ENCODE measurements around the gene NOPCHAP1.
"Not testable (repeated sequence)": the region's sequence is repeated elsewhere in the genome, so short reads cannot be mapped to it uniquely, and the experiment has no call there.

NOPCHAP1 gene

DNA sequence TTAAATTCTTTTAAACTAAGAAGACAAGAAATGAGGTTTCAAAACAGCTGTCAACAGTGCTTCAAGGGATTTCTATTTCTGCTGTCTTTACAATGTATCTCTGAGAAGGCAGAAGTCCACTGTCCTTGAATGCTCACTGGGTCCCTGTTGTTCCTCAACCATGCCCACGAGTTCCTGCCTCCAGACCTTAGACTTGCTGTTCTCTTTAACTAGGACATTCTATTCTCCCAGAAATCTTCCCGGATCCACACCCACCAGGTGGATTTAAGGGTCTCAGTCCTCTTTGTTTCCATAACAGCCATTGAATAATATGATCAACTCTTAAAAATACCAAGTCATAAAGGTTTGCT is 21.3 kb upstream of the NOPCHAP1 start:
- no peak for DNase-seq (ENCODE audit: low read depth)

DNA sequence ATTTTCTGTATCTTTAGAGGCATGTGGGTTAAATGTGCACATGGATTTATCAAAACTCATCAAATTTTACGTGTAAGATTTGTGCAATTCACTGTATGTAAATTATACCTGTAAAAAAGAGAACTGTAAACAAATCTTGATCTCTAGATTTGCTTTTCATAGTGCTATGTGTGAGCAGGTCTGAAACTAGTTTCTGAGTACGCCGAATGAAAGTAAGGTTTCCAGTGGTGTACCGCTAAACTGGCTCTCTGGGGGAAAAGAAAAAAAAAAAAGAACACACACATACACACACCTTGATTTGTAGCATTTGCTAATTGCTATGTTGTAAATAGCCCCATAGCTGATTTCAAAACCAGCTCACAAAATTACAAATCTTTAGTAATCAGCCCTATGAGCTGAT is 19.4 kb upstream of the NOPCHAP1 start:
- DNase-seq (ENCODE audit: low read depth) = no peak

DNA sequence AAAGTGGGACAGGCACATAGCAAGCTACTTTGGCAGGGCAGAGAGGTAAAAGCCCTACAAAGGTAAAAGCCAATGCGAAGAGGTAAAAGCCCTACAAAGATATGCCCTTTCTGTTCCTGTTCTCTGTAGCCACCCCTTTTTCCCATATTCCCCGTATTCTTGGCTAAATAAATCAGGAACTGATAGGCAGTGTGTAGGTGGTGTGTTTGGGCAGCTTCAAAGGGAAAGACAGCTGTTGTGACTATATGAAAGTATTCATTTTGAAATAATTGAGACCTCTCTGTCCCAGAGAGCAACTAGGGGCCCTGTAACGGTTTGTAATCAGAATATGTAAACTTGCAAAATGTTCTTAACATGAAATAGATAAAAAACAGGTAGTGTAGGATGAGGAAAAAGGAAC is 16.8 kb upstream of the NOPCHAP1 start:
- no peak for DNase-seq (ENCODE audit: low read depth)

DNA sequence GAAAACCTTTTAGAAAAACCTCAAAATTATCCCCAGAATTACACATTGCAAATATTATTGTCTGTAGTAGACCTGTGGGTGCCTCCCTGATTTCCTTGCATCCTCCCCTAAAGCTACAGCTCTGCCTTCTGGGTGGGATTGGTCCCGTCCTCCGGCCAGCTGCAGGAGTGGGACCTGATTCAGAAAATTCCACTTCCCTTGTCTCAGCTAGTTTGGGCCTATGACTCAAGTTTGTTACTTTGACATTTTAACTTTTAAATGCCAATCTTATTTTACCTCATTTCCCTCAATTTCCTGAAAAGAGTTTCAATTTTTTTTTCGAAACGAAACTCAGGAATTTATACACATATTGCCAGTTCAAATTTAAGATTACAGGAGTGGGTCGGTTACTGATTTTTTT is 14.8 kb upstream of the NOPCHAP1 start:
- DNase-seq (ENCODE audit: low read depth) = peak; percentile 19

DNA sequence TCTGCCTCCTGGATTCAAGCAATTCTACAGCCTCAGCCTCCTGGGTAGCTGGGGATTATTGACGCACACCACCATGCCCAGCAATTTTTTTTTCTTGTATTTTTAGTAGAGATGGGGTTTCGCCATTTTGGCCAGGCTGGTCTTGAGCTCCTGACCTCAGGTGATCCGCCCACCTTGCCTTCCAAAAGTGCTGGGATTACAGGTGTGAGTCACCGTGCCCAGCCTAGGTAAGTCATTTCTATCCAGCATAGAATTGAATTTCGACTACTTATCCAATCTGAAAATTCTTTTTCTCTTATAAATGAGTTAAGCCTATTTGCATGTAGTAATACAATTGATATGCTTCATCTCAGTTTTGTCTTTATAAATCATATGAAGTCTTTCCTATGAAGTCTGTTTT is 12.9 kb upstream of the NOPCHAP1 start:
- no peak for DNase-seq (ENCODE audit: low read depth)

DNA sequence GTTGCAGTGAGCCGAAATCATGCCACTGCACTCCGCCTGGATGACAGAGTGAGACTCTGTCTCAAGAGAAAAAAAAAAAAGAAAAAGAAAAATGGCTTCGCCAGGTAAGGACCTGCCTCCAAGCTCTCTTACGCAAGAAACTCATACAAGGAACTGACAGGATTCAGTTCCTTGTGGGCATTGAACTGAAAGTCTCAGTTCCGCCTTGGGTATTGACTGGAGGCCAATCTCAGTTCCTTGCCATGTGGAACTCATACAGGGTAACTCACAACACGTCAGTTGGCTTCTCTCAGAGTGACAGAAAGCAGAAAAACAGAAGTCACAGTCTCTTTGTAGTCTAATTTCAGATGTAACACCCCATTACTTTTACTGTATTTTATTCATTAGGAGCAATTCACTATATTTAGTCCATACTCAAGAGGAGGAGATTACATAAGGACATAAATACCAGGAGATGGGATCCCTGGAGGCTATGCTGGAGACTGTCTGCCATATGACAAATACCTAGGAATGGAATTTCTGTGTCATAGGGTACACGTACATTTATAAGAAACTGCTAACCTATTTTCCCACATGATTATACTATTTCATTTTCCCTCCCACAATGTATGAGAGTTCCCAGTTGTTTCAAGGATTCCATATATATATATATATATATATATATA is 11.4 kb upstream of the NOPCHAP1 start:
- DNase-seq (ENCODE audit: low read depth) = peak; percentile 89

DNA sequence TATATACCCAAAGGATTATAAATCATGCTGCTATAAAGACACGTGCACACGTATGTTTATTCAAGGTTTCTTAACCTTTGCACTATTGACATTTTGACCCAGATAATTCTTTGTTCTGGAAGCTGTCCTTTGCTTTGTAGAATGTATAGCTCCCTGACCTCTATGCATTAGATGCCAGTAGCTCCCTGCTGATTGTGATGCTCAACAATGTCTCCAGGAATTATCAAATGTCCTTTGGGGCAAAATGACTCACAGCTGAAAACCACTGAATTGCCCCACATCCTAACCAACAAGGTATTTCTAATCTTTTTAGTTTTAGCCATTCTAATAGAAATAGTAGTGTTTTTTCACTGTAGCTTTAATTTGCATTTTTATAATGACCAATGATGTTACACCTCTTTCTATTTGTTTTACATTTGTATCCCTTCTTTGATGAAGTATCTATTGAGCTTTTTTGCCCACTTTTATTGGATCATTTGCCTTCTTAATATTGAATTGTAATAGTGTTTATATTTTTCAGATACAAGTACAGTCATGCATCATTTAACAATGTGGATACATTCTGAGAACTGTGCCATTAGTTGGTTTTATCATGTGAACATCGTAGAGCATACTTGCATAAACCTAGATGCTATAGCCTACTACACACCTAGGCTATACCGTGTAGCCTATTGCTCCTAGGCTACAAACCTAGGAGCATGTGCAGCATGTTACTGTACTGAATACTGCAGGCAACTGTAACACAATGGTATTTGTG is 10.4 kb upstream of the NOPCHAP1 start:
- peak; percentile 78 for DNase-seq (ENCODE audit: low read depth)

DNA sequence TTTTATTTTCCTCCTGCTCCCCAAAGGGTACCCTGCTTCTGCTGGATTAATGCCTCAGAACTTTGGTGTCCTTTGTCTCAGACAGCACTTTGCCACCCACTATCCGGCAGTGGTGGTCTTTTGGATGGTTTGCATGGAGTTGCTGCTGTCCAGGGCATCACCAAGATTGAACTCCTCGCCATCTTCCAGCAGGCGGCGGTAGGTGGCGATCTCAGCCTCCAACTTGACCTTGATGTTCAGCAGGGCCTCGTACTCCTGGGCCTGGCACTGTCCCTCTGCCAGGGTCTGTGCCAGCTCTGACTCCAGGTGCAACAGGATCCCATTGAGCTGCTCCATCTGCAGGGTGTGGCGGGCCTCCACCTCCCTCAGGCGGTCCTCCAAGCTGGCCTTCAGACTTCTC is 9.4 kb upstream of the NOPCHAP1 start:
- no peak for DNase-seq (ENCODE audit: low read depth)

DNA sequence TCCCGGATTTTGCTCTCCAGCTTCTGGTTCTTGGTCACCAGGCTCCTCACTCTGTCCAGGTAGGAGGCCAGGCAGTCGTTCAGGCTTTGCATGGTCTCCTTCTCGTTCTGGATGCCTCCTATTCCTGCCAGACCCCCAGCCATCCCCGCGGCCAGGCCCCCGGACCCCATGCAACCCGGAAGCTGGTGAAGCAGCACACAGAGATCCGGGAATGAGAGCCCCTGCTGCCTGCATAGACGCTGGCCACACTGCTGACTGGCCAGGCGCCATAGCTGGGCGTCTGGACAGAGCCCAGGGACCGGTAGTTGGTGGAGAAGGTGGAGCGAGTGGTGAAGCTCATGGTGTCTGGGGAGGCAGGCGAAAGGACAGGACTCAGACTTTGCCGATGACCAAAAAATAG is 8.4 kb upstream of the NOPCHAP1 start:
- DNase-seq (ENCODE audit: low read depth) = not testable (repeated sequence)

DNA sequence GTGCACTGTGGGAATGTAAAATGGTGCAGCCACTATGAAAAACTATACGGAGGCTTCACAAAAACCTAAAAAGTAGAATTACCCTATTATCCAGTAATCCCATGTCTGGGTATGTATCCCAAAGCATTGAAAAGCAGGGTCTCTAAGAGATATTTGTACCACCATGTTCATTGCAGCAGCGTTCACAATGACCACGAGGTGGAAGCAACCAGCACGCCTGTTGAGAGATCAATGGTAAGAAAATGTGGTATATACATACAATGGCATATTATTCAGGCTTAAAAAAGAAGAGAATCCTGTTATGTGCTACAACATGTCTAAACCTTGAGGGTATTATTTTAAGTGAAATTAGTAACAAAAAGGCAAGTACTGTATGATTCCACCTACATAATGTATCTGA is 910 bp upstream of the NOPCHAP1 start:
- DNase-seq (ENCODE audit: low read depth) = no peak

DNA sequence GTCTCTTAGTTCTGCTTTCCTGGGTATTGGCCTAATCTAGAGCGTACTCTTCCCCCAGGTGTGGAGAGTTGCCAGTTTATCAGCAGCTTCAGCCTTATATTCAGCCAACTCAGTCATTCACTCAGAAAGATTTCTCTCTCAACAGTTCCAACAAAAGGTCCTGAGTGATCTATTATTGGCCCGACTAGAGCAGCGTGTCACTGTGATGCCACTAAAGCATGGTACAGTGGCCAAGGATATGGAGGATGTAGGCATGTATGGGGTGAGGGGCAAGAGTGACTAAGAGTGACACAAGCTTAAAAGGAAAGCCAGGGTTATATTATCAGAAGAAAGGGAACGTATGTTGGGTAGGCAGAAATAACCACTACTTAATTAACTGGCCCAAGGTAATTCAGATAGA is 4.8 kb downstream of the NOPCHAP1 start:
- DNase-seq (ENCODE audit: low read depth) = no peak

DNA sequence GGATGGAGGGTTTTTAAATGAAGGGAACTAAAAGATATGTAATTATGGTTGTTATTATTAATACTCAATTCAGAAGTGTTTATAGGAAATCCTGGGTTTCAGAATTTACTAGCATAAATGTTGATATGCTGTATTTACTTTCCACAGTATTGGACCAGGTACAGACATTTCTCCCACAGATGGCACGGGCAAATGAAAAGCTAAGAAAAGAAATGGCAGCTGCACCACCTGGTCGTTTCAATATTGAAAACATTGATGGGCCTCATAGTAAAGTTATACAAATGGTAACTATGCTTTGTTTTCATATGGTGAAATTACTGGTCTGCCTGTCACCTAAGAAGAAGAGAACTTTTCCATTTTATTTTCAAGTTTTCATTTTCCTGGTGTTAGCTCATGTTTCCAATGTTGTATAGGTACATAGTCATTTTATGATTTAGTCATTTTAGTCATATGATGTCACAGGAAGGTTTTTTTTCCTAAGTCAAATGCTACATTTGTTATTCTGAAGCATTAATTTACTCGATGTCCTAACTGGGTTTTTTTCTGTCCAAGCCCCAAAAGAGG is 5.5 kb downstream of the NOPCHAP1 start:
- DNase-seq (ENCODE audit: low read depth) = no peak

DNA sequence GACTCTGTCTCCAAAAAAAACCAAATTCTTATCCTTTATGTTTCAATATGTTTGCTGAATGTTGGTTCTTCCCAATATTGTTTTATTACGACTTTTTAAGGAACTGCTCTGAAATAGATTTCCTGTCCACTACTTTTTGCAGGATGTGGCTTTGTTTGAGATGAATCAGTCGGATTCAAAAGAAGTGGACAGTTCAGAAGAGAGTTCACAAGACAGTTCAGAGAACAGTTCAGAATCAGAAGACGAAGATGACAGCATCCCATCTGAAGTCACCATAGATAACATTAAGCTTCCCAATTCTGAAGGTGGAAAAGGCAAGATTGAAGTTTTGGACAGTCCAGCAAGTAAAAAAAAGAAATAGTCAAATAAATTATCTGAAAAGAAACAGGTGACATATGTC is 8.2 kb downstream of the NOPCHAP1 start:
- DNase-seq (ENCODE audit: low read depth) = no peak

DNA sequence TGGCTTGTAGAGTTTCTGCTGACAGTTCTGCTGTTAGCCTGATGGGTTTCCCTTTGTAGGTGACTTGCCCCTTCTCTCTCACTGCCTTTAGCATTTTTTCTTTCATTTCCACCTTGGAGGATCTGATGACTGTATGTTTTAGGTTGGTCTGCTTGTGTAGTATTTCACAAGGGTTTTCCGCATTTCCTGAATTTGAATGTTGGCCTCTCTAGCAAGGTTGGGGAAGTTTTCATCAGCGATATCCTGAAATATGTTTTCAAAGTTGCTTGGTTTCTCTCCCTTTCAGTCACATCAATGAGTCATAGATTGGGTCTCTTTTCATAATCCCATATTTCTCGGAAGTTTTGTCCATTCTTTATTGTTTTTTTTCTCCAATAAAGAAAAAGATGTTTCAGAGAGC is 11.4 kb downstream of the NOPCHAP1 start:
- DNase-seq (ENCODE audit: low read depth) = no peak

DNA sequence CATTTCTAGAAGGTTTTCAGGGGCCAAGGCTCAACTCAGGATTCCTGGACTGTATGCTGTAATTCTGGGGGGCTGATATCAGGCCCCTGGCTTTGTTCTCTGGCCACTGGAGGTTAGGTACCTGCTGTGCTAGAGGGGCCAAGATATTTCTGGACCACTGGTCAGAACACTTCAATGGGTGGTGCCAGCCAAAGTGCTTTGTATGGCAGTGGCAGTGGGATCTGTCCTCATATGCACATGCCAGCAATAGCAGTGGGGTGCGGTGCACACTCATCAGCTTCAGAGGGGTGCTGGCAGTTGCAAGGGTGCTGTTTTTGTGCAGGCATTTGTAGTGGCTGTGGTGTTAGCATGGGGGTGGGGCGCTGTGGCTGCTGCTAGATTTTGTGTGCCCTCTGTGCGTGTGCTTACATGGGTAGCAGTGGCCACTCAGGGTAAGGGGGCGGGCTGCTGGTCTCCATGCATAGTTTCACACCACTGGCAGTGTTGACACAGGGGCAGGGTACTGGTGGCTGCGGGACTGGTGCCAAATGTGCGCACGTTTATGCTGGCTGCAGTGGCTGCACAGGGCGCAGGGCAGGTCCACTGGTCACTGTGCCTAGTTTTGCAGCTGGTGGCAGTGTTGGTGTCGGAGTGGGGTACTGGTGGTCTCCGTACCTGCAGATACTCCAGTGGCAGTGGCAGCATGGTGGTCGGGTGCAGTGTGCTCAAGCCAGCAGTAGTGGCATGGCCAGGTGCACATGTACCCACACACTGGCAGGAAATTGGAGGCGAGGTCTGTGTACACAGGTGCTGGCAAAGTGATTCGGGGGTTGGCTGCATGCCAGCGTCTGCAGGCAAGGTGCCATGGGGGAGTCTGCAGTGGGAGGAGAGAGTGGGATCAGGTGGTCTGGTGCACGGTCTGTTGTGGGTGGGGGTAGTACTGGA is 12.6 kb downstream of the NOPCHAP1 start:
- no peak for DNase-seq (ENCODE audit: low read depth)

DNA sequence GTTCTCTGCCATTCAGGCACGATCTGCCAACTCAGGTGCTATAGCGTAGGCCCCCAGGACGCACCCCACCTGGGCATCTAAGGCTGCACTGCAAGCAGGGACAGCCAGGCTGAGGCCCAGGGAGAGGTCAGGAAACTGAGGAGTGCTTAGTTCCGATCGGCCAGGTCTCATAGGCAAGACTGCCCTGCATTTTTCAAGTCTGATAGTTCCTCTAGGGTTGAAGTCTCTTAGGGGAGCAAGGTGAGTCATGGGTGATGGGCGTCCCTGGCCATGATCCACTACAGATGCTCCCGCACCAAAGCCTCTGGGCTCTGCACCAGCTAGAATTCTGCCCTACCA is 13.2 kb downstream of the NOPCHAP1 start:
- DNase-seq (ENCODE audit: low read depth) = no peak

DNA sequence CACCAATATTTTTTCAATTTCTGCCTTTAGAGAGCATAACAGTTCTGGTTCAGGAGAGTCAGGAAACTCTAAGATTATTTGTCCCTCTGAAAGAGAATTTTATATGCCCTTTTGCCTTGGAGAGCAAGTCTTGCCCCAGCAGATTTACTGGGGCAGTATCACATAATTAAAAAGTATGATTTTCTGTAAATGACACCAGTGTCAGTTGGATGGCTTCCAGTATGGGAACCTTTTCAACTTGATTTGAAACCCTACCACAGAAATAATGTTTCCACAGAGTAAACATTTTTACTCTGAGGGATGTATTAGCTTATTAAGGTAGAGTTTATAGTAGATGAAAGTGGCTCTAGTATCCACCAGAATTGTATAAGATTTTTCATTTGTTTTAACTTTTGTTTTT is 15.4 kb downstream of the NOPCHAP1 start:
- DNase-seq (ENCODE audit: low read depth) = no peak

DNA sequence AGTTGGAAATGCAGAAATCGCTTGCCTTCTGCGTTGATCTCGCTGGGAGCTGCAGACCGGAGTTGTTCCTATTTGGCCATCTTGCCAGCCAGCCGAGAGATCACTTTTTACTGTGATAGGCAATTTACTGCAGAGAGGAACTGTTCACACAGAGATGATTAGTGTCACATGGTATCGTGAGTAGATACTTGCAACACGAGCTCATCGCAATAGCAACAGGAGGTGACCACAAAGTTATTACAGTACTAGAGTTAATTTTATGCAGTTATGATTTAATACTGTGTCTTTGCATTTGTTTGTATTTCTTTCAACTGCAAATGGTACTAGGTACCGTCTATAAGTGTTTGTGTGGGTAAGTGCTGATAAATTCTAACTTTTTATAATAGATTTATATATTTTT is 27.8 kb downstream of the NOPCHAP1 start:
- DNase-seq (ENCODE audit: low read depth) = peak; percentile 72

DNA sequence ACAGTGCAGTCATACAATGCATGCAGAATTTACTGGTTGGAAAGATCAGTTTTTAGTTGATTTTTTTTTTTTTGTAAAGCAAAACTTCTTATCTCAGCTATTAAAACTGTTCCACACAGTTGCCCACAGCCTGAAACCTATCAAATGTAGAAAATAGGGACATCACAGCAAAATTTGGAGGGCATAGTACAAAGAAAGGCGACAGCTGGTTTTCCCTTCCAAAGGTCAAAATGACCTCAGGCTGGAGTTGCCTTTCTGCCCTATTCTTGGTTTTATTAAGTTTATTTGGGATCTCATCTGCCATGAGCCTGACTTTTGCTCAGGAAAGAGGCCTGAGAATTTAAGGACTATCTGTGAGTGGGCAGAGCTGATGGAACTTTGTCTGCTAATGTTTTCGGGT is 28.5 kb downstream of the NOPCHAP1 start:
- no peak for DNase-seq (ENCODE audit: low read depth)

DNA sequence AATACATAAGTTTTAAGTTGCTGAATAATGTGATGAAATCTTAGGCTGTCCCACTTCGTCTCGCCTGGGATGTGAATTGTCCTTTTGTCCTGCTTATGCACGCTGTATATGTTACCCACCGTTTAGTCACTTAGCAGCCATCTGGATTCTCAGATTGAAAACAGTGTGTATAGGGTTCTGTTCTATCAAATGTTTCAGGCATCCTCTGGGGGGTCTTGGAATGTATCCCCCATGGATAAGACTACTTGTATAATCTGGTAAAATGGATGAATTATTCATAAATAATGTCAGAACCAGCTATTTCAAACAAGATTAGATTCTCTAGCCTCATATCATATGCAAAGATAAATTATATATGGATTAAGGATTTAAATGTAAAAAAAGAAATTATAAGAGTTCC is 29.4 kb downstream of the NOPCHAP1 start:
- no peak for DNase-seq (ENCODE audit: low read depth)

DNA sequence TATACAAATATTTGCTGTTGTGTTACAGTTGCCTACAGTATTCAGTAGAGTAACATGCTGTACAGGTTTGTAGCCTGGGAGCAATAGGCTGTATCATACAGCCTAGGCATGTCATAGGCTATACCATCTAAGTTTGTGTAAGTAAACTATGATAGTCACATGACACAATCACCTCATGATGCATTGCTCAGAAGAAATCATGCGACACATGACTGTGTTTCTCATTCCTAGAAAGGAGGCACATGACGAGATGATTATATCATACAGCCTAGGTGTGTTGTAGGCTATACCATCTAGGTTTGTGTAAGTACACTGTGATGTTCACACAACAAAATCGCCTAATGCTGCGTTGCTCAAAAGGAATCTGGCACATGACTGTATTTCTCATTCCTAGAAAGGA is 31.9 kb downstream of the NOPCHAP1 start:
- no peak for DNase-seq (ENCODE audit: low read depth)

DNA sequence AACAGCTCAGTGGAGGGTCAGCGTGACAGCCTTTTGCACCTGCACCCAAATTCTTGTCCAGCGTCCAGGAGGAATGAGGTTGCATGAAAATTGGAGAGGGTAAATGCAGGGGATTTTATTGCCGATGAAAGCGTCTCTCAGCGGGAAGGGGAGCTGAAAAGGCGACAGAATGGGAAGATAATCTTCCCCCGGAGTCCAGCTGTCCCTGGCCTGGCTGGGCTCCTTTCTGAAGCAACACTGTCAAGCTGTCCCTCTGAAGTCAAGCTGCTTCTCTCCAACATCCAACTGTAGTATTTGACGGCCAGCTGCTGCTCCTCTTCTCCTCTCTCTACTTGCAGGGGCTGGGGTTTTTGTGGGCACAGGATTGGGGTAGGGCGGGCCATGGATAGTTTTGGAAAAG is 32.7 kb downstream of the NOPCHAP1 start:
- DNase-seq (ENCODE audit: low read depth) = no peak
